Stimulated activated CD4-positive, alpha-beta T cell treated with anti-CD3 and anti-CD28 coated beads, Interleukin-2, amount 100 ng/mL, for 4 hours (primary cell): ENCODE results near the gene PRR15.

Experiments used
- DNase-seq: peaks from one replicate; pipeline ENCODE4 v3.0.0-alpha.2; 2020; ENCODE audit warnings: low read depth

Gene PRR15

GRCh38 chr7:29569648-29570047, 6.0 kb downstream of the PRR15 start:
- no peak for DNase-seq

- no peak for DNase-seq
Measured at GRCh38 chr7:29572558-29572957, 8.9 kb downstream of the PRR15 start.

GRCh38 chr7:29573567-29573966, 9.9 kb downstream of the PRR15 start:
- DNase-seq: no peak

DNA sequence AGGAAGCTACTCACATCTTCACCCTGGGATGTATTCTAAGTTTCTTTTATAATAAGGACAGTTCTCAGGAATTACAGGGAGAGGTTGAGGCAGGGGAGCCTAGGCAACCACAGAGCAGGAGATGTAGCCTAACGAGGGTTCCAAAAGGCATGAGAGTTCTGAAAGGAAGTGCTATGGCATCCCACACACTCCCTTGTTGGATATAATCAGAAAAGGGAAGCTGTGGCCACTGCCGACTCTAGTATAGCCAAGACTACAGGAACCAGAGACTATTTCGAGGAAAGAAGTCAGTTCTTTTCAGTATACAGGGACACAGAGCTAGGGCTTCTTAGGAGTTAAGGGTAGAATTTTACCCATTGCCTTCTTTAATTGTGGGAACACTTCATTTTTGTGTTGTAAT, 11.0 kb downstream of the PRR15 start:
- DNase-seq: no peak

DNA sequence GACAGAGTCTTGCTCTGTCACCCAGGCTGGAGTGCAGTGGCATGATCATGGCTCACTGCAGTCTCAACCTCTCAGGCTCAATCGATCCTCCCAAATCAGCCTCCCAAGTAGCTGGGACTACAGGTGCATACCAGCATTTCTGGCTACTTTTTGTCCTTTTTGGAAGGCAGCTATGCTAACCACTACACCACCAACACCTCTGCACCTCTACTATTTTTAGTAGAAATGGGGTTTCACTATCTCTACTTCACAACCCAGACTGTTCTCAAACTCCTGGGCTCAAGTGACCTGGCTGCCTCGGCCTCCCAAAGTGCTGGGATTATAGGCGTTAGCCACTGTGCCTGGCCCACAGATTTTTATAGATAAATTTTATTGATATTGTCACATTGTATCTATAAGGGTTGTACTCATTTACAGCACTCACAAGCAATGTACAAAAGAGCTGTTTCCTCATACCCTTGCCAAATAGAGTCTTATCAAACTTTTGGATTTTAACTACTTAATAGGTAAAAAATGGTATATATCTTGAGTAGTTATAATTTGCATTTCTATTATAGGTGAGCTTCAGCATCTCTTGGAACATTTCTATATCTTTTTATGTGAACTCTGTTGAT, 23.7 kb downstream of the PRR15 start:
- DNase-seq: no peak

DNA sequence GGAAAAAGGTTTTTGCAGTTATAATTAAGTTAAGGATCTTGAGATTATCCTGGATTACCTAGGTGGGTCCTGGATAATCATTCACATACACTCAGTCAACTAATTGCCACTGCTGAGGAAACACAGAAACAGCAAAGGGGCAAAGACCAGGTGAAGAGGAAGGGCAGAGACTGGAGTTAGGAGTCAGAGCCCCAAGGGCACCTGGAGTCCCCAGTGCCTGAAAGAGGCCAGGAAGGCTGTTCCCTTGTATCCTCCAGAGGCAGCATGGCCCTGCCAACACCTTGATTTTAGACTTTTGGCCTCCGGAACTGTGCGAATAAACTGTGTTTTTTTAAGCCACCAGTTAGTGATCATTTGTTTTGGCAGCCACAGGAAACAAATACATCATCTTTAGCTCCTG, 24.6 kb downstream of the PRR15 start:
- no peak for DNase-seq

GRCh38 chr7:29588900-29589696, 25.5 kb downstream of the PRR15 start:
- DNase-seq: no peak

DNA sequence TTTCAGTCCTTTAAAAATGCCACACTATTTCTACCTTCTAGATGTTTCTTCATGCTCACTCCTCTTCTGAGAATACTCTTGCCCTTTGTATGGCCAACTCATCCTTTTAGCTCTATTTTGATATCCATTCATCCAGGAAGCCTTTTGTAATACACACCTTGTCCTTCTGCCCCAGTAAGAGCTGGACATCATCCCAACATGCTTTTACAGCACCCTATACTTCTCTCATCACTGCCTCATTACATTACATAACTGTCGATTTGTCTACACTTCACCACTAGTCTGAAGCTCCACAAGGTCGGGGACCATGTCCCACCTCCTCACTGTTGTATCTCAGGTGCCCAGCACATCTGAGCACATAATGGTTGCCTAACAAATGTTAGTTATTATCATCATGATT, 29.2 kb downstream of the PRR15 start:
- no peak for DNase-seq

GRCh38 chr7:29593459-29593858, 29.8 kb downstream of the PRR15 start:
- no peak for DNase-seq

- DNase-seq: no peak
Measured at GRCh38 chr7:29596593-29597178, 33.1 kb downstream of the PRR15 start.

DNA sequence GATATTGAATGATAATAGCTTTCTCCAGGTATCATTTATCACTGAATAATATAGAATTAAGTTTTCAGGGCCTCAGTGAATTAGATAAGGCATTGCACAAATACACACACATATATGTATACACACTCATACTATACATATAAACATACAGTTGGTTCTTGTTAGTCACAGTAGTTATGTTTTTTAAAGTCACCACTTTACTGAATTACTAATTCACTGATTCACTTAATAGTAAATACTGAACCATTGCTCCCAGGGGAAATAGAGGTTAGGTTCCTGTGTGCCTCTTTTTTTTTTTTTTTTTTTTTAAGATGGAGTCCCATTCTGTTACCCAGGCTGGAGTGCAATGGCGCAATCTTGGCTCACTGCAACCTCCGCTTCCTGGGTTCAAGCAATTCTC, 33.6 kb downstream of the PRR15 start:
- DNase-seq: no peak

DNA sequence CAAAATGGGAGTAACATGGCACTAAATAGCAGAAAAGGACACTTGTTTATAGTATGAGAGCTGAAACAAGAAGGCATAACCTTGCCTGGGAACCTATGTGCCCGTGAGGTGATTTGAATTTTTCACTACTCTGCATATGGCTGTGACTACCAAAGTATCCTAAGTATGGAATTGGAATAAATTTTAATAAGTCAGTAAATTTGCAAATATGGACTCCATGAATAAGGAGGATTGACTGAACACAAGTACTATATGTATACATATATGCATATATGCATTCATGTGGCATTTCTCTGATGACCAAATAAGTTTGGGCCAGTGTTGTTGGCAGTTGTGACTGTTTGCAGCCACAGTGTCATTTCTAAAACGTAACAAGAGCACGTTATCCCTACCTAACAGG, 34.5 kb downstream of the PRR15 start:
- DNase-seq: no peak

GRCh38 chr7:29598613-29599012, 35.0 kb downstream of the PRR15 start:
- DNase-seq: no peak

DNA sequence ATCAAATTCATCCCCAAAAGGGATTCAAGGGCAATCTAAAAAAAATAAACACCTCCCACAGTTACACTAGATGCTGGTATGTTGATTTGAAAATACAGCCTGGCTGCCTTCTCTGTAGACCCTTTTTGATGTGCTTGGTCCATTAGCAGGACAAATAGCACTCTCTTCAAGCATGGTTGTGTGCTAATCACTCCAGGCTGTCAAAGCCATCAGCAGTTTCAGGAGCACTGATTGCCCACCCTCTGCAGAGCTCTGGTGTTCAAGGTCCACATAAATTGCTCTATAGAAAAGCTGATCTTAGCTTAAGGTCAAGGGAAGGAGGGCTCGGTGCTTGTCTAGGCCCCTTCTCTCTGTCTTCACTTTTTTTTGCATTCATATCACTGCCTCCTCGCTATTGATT, 35.4 kb downstream of the PRR15 start:
- no peak for DNase-seq

DNA sequence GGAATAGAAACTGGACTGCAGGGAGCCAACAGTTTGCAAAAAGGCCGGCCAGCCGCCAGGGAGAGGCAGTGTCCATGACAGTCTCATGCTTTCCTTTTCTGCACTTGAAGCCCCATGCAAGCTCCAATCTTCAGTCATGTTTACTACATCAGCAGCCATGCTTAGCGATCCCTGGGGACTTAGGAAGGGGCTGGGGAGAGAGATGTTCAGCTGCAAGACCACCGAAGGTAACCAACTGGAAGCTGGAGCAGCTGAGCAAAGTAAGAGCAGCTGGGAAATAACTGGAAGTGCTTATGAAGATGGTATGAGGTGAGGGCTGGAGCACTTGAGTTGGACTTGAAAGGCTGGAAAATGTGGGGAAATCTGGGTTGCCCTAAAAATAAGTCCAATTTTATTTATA, 37.0 kb downstream of the PRR15 start:
- DNase-seq: no peak

DNA sequence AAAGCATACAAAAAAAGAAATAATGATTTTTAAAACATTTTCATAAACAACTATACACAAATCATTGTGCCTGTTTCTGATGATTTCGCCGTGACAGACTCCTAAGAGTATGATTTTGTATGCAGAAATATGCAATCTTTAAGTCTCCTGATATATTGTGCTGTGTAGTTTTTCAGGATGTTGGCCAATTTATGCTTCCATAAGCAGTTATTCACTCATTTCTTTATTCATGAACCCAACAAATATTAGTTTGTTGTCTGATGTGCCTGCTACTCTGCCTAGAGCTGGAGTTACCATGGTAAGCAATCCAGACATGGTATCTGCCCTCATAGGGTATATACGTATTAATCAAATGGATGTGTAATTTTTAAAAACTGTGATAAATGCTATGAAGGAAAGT, 40.4 kb downstream of the PRR15 start:
- DNase-seq: no peak

DNA sequence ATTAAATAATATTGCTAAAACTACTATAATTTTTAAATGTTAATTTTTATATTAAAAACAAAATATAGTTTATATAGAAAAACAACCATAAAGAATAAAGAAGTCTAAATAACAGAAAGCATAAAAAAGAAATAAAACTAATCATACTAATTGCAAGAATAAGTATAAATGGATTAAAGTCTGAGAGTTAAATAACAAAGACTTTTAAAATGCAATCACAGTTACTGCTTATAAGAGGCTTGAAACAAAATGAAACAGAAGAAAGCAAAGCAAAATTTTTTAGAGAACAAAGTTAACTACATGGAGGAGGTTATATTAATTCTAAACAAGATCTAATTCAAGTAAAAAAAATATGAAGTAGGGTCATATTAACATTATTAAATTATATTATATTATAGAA, 41.1 kb downstream of the PRR15 start:
- no peak for DNase-seq

GRCh38 chr7:29605671-29606070, 42.0 kb downstream of the PRR15 start:
- DNase-seq: no peak

- DNase-seq: no peak
Measured at GRCh38 chr7:29606287-29606721, 42.7 kb downstream of the PRR15 start.

GRCh38 chr7:29606830-29607229, 43.2 kb downstream of the PRR15 start:
- no peak for DNase-seq

DNA sequence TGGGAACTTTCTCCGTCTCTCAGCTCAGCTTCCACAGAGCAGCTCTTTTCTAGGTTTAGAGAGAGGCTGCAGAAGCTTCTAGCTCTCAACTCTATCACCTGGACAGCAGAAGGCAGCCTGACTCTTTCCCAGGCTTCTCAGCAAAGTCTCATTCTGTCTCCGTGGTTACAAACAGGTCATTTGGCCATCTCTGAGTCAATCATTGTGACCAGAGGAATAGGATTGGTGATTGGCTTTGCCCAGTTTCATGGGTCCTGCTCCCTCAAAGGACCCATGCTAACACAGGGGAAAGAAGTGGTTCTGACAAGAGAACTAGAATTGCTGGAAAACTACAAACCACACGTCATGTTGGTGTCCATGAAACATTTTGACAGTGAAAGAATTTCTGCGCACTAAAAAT, 43.6 kb downstream of the PRR15 start:
- DNase-seq: no peak

- no peak for DNase-seq
Measured at GRCh38 chr7:29607889-29608288, 44.3 kb downstream of the PRR15 start.
